Esophagus (tissue), 2 donors: Measurements from ENCODE around the gene PRKAR1B. TPM values are rescaled to one million over a fixed set of nuclear protein-coding genes. Genes with fewer than 3 reads are reported as not detected.

Experiments
- H3K27ac ChIP-seq, 2 donors: one replicate each; pipeline ENCODE4 v1.5.1; 2013; ENCODE audit warnings: low read depth in 2 of 2, mild to moderate bottlenecking in 2 of 2, inconsistent platforms in 1 of 2, low read length in 1 of 2, moderate library complexity in 1 of 2
- H3K27me3 ChIP-seq, 2 donors: one replicate each; pipeline ENCODE4 v1.6.1; 2013; ENCODE audit warnings: low read length in 2 of 2, control low read depth in 1 of 2, mild to moderate bottlenecking in 1 of 2; ENCODE audit not compliant: insufficient read depth in 2 of 2, control insufficient read depth in 1 of 2
- H3K36me3 ChIP-seq, 2 donors: one replicate each; pipeline ENCODE4 v1.6.1; 2013; ENCODE audit warnings: low read length in 1 of 2; ENCODE audit not compliant: control insufficient read depth in 2 of 2, insufficient read depth in 2 of 2
- H3K4me1 ChIP-seq, 2 donors: one replicate each; pipeline ENCODE4 v1.6.1; 2013; ENCODE audit warnings: low read length in 1 of 2; ENCODE audit not compliant: control insufficient read depth in 2 of 2, insufficient read depth in 2 of 2
- H3K4me3 ChIP-seq, 2 donors: one replicate each; pipeline ENCODE4 v1.5.1; 2013; ENCODE audit warnings: low read length in 2 of 2, mild to moderate bottlenecking in 2 of 2, low read depth in 1 of 2, moderate library complexity in 1 of 2
- H3K9me3 ChIP-seq, 2 donors: one replicate each; pipeline ENCODE4 v1.6.1; 2013; ENCODE audit warnings: mild to moderate bottlenecking in 2 of 2, low read depth in 1 of 2, low read length in 1 of 2, moderate library complexity in 1 of 2; ENCODE audit not compliant: control insufficient read depth in 2 of 2, insufficient read depth in 1 of 2
- WGBS, 2 donors: extraction: QIAGEN DNeasy Blood & Tissue Kit; methylation state at CpG; one replicate each; pipeline ENCODE4 v1.1.7; 2013; 5-methylcytosine and 5-hydroxymethylcytosine counted together
- polyA plus RNA-seq, 2 donors: library from polyadenylated mRNA; stranded (reverse); fragments of 200-250 nt; gene quantifications; one replicate each; pipeline ENCODE4 v1.2.3, GENCODE V29; 2013
- donor health status: healthy with polysubstance abuse.
- donor health status: Bipolar disorder and iron deficiency.

PRKAR1B gene
- polyA plus RNA-seq, 2 donors: 10.4 to 10.9 TPM

DNA sequence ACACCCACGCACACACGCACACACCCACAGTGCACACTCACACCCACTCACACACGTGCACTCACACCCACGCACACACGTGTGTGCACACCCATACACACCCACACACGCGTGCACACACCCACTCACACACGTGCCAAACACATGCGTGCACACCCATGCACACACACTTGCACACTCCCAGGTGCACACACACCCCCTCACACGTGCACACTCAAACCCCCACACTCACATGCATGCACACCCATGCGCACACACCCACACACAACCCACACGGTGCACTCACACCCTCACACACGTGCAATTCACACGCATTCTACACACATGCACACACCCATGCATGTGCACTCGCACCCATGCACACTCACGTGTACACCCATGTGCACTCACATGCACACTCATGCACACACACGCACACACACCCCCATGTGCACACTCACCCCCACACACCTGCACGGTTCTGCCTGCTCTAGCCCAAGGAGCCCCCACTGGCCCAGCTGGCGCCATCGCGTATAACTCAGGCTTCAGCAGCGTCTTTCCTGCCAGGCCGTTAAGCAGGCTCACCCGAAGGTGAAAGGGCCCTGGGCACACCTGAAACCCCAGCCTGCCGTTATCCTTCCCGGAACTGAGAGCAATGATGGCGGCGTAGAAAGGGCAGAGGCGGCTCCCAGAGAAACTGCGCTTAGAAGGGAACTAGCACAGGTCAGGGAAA lies 143.5 kb downstream of the PRKAR1B start:
- Histone ChIP-seq H3K4me3 (no peak overlapping the region), H3K27ac (no peak overlapping the region), H3K4me1 (no peaks in the 10 kb centered on the region), H3K36me3 (peaks cover 3 to 4% of the 10 kb centered on the region in 2 donors), H3K27me3 (no peaks in the 10 kb centered on the region), H3K9me3 (peaks cover 0 to 3% of the 10 kb centered on the region in 2 donors)
- WGBS, 2 donors: 77 to 88% methylated on average over 29 of the region's 30 CpGs

DNA sequence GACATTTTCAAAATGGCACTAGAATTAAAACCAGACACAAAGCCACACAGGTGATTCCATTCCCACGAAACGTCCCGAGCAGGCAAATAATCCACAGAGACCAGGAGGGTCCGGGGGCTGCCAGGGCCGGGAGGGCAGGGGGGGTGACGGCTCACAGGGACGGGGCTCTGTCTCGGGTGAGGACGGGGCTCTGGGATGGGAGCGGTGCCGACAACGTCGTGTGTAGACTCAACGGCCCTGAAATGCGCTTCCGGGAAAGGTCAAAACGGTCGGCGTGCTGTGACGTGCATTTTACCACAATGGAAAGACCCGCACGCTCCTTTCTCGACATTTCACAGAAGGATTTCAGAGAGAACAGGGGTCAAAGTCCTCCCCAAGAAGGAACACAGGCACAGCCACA lies 144.2 kb downstream of the PRKAR1B start:
- Histone ChIP-seq H3K4me3 (no peak overlapping the region), H3K27me3 (no peaks in the 10 kb centered on the region), H3K36me3 (peaks cover 3 to 4% of the 10 kb centered on the region in 2 donors), H3K9me3 (peaks cover 0 to 3% of the 10 kb centered on the region in 2 donors), H3K4me1 (no peaks in the 10 kb centered on the region), H3K27ac (no peak overlapping the region)
- 93 to 95% methylated on average over 23 of the region's 23 CpGs for WGBS, 2 donors

DNA sequence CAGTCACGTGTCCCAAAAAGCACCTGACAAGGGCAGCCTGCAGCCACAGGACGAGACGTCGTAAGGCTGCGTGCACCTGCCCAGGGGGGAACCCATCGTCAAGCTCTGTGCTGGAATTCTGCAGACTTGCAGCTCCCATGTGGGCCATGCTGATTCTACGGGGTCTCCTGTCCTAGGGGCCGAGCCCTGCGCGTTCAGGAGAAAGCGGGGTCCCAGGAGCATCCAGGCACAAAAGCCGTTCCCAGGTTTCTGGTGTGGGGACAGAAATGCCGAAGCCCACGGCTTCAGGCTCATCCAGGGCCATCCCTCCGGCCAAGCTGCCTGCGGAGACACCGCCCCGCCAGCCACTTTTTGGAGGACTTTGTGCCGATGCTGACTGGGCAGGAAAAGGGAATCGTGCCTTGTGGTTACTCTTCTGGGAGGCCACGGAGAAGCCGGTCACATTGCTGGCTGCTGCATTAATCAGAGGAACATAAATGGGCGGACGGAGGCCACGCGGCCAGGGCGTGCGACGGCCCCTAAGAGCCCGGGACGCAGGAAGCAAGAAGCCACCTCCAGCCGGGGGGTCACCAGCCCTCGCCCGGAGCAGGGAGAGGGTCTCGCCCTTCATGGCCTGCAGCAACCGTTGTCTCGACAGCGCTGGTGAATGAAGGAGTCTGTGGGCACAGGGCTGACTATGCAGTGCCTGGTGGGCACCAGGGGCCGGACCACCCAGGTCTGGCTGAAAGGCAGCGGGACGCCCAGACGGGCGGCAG lies 144.8 kb downstream of the PRKAR1B start:
- 96 to 97% methylated on average over 43 of the region's 43 CpGs for WGBS, 2 donors
- H3K27me3 ChIP-seq: no peaks in the 10 kb centered on the region
- H3K9me3 ChIP-seq: no peaks in the 10 kb centered on the region
- no peak overlapping the region for H3K4me3 ChIP-seq
- H3K4me1 ChIP-seq: no peaks in the 10 kb centered on the region
- no peak overlapping the region for H3K27ac ChIP-seq
- peaks cover 0 to 3% of the 10 kb centered on the region in 2 donors for H3K36me3 ChIP-seq

GRCh38 chr7:578386-578785 lies 148.7 kb downstream of the PRKAR1B start:
- H3K4me3 ChIP-seq: no peak overlapping the region
- no peak overlapping the region for H3K27ac ChIP-seq
- peaks cover 0 to 3% of the 10 kb centered on the region in 2 donors for H3K36me3 ChIP-seq
- no peaks in the 10 kb centered on the region for H3K9me3 ChIP-seq
- H3K4me1 ChIP-seq: no peaks in the 10 kb centered on the region
- 91 to 96% methylated on average over 16 of the region's 16 CpGs for WGBS, 2 donors
- no peaks in the 10 kb centered on the region for H3K27me3 ChIP-seq

GRCh38 chr7:577741-578370 lies 149.2 kb downstream of the PRKAR1B start:
- Histone ChIP-seq H3K36me3 (peaks cover 0 to 3% of the 10 kb centered on the region in 2 donors), H3K27me3 (no peaks in the 10 kb centered on the region), H3K4me1 (no peaks in the 10 kb centered on the region), H3K4me3 (no peak overlapping the region), H3K9me3 (no peaks in the 10 kb centered on the region), H3K27ac (no peak overlapping the region)
- WGBS, 2 donors: 90 to 92% methylated on average over 30 of the region's 30 CpGs

DNA sequence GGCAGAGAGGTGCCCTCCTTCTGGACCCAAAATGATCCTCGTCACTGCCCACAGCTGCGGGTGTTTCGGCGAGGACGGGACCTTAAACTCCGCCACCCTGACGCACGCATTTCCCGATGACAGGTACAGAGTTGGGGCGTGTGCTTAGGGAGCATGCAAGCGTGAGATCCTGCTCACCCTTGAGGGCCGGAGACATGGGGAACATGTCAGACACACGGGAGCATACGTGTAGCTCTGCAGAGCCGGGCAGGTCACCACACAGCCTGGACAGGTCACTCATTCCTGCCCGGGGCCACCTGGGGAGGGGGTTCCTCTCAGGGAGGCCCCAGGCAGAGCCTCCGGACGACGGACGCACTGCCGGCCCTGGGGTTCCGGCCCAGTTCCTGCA lies 149.8 kb downstream of the PRKAR1B start:
- Histone ChIP-seq H3K36me3 (no peaks in the 10 kb centered on the region), H3K9me3 (no peaks in the 10 kb centered on the region), H3K4me1 (no peaks in the 10 kb centered on the region), H3K27me3 (no peaks in the 10 kb centered on the region), H3K4me3 (no peak overlapping the region), H3K27ac (no peak overlapping the region)
- 96 to 98% methylated on average over 22 of the region's 22 CpGs for WGBS, 2 donors

DNA sequence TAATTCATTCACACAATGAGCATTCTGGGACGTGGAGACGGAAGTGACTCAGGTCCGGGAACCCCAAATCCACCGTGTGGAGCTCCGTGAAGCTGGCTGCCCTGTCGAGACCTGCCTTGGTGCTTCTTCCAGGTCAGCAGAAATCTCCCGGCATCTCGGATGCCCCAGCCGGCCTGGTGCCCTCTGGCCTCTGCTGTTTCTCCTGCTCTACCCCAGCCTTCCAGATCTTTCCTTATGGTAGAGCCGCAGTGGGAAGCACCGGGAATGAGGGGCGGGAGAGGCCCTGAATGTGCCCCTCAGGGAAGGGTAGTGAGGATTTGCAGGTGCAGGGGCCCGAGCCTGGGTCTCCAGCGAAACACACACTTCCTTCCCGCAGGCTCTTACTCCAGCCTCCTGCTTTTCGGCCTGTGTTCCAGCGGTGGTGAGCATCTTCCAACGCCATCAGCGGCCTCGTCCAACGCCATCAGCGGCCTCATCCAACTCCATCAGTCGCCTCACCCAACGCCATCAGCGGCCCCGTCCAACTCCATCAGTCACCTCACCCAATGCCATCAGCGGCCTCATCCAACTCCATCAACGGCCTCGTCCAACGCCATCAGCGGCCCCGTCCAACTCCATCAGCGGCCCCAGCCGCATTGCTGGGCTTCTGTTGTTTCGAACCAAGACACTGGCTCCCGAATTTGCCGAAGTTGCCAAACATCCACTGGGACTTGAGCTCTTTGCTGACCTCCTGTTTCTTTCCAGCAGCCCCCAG lies 150.4 kb downstream of the PRKAR1B start:
- WGBS, 2 donors: 93% methylated on average over 37 of the region's 37 CpGs
- H3K9me3 ChIP-seq: no peaks in the 10 kb centered on the region
- no peak overlapping the region for H3K27ac ChIP-seq
- H3K4me3 ChIP-seq: no peak overlapping the region
- no peaks in the 10 kb centered on the region for H3K27me3 ChIP-seq
- no peaks in the 10 kb centered on the region for H3K4me1 ChIP-seq
- H3K36me3 ChIP-seq: no peaks in the 10 kb centered on the region

DNA sequence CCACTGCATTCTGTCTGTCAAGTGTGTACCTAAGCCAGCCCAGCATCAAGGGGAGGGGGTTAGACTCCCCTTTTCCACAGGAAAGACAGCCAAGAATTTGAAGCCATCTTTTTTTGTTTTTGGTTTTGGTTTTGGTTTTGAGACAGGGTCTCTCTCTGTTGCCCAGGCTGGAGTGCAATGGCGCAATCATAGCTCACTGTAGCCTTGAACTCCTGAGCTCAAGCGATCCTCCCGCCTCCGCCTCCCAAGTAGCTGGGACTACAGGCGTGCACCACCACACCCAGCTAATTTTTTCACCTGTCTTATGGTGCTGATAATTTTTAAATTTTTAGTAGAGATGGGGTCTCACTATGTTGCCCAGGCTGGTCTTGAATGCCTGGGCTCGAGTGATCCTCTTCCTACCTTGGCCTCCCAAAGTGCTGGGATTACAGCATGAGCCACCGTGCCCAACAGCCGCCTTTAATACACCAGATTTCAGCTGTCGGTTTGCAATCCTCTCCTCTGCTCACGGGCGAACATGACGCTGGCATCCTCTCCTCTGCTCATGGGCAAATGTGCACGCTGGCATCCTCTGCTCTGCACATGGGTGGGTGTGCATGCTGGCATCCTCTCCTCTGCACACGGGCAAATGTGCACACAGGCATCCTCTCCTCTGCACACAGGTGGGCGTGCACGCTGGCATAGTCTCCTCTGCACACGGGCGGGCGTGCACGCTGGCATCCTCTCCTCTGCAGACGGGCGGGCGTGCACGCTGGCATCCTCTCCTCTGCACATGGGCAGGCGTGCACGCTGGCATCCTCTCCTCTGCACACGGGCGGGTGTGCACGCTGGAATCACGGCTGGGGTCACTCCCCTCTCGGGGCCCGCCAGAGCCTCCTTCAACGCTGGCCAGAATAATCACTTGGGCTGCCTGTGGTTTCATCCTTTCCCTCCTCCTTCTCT lies 151.4 kb downstream of the PRKAR1B start:
- no peaks in the 10 kb centered on the region for H3K4me1 ChIP-seq
- no peak overlapping the region for H3K4me3 ChIP-seq
- 88 to 91% methylated on average over 33 of the region's 33 CpGs for WGBS, 2 donors
- H3K9me3 ChIP-seq: no peaks in the 10 kb centered on the region
- H3K36me3 ChIP-seq: no peaks in the 10 kb centered on the region
- H3K27me3 ChIP-seq: no peaks in the 10 kb centered on the region
- no peak overlapping the region for H3K27ac ChIP-seq
